WTC11 (cell line): ENCODE results near the gene STON2. TPM values are rescaled to one million over a fixed set of nuclear protein-coding genes. Genes with fewer than 3 reads are reported as not detected.

ENCODE experiments used
- ATAC-seq: fragments of 200-7000 bp; cut with Tn5 transposase; 2 replicates; pipeline ENCODE4 v1.10.0; 2021; ENCODE audit warnings: mild to moderate bottlenecking, moderate library complexity
- CTCF ChIA-PET: fragments of 300-600 bp; sonication (Branson Sonifier 250); formaldehyde crosslinking; loops from one replicate; lab custom pipeline; 2021; ENCODE audit warnings: antibody characterized with exemption; lab: Charles Lee
- POLR2A ChIA-PET: fragments of 350-600 bp; sonication (Branson Sonifier 250); formaldehyde crosslinking; loops from one replicate; lab custom pipeline; 2021; ENCODE audit warnings: antibody characterized with exemption; lab: Charles Lee
- DNase-seq: peaks from one replicate; pipeline ENCODE4 v3.0.0; 2021; ENCODE audit warnings: low spot score
- H3K27ac Mint-ChIP-seq: 2 replicates; pipeline ENCODE4 v1.8.0; 2021; ENCODE audit warnings: mixed read lengths
- H3K27me3 Mint-ChIP-seq: 2 replicates; pipeline ENCODE4 v1.8.0; 2021; ENCODE audit warnings: low read depth, mild to moderate bottlenecking, moderate library complexity, mixed read lengths
- H3K36me3 Mint-ChIP-seq: 2 replicates; pipeline ENCODE4 v1.8.0; 2021; ENCODE audit warnings: mixed read lengths
- H3K4me1 Mint-ChIP-seq: 2 replicates; pipeline ENCODE4 v1.8.0; 2022; ENCODE audit warnings: mixed read lengths
- H3K4me3 Mint-ChIP-seq: 2 replicates; pipeline ENCODE4 v1.8.0; 2021; ENCODE audit warnings: mild to moderate bottlenecking, moderate library complexity, mixed read lengths
- H3K9me3 Mint-ChIP-seq: 2 replicates; pipeline ENCODE4 v1.8.0; 2021; ENCODE audit warnings: mixed read lengths
- CBFB ChIP-seq: sonication (generic); formaldehyde crosslinking; IDR thresholded peaks from 2 replicates; pipeline ENCODE4 v1.8.1; 2022; ENCODE audit warnings: mild to moderate bottlenecking, low read depth, missing genetic modification reagents
- CREB1 ChIP-seq: sonication (generic); formaldehyde crosslinking; IDR thresholded peaks from 2 replicates; pipeline ENCODE4 v1.8.0; 2023; ENCODE audit warnings: mild to moderate bottlenecking, missing genetic modification reagents
- ETV6 ChIP-seq: sonication (generic); formaldehyde crosslinking; IDR thresholded peaks from 2 replicates; pipeline ENCODE4 v1.8.1; 2022; ENCODE audit warnings: mild to moderate bottlenecking, missing genetic modification reagents
- GRHL2 ChIP-seq: fragments of 250-450 bp; sonication (Bioruptor Pico); IDR thresholded peaks from 2 replicates; pipeline ENCODE4 v1.8.0; 2022; ENCODE audit warnings: mild to moderate bottlenecking, moderate library complexity; ENCODE audit not compliant: insufficient replicate concordance, severe bottlenecking
- GTF2I ChIP-seq: fragments of 250-450 bp; sonication (Bioruptor Pico); conservative IDR thresholded peaks from 2 replicates; pipeline ENCODE4 v1.4.0; 2021; ENCODE audit warnings: mild to moderate bottlenecking
- IRF2 ChIP-seq: sonication (generic); formaldehyde crosslinking; IDR thresholded peaks from 2 replicates; pipeline ENCODE4 v1.8.0; 2022; ENCODE audit warnings: low read depth, missing genetic modification reagents, borderline replicate concordance
- JAZF1 ChIP-seq: fragments of 250-450 bp; sonication (Bioruptor Pico); IDR thresholded peaks from 2 replicates; pipeline ENCODE4 v1.9.0; 2021; ENCODE audit warnings: moderate library complexity, mild to moderate bottlenecking, inconsistent platforms
- JUN ChIP-seq: sonication (generic); formaldehyde crosslinking; IDR thresholded peaks from 2 replicates; pipeline ENCODE4 v1.8.0; 2023; ENCODE audit warnings: mild to moderate bottlenecking, missing genetic modification reagents
- NFYB ChIP-seq: sonication (generic); formaldehyde crosslinking; conservative IDR thresholded peaks from 2 replicates; pipeline ENCODE4 v1.8.0; 2022; ENCODE audit warnings: low read depth, missing genetic modification reagents
- SOX15 ChIP-seq: fragments of 250-450 bp; sonication (Bioruptor Pico); IDR thresholded peaks from 2 replicates; pipeline ENCODE4 v1.9.0; 2021; ENCODE audit warnings: mild to moderate bottlenecking
- TCF7 ChIP-seq: sonication (generic); formaldehyde crosslinking; IDR thresholded peaks from 2 replicates; pipeline ENCODE4 v1.8.0; 2022; ENCODE audit warnings: mild to moderate bottlenecking, low read depth, missing genetic modification reagents, moderate library complexity
- TEAD4 ChIP-seq: sonication (generic); formaldehyde crosslinking; IDR thresholded peaks from 2 replicates; pipeline ENCODE4 v1.8.0; 2022; ENCODE audit warnings: mild to moderate bottlenecking, missing genetic modification reagents
- ZNF219 ChIP-seq: sonication (generic); formaldehyde crosslinking; IDR thresholded peaks from 2 replicates; pipeline ENCODE4 v1.8.0; 2023; ENCODE audit warnings: missing genetic modification reagents, mild to moderate bottlenecking, borderline replicate concordance
- ZNF416 ChIP-seq: fragments of 250-450 bp; sonication (Bioruptor Pico); IDR thresholded peaks from 2 replicates; pipeline ENCODE4 v1.9.0; 2021; ENCODE audit warnings: mild to moderate bottlenecking, inconsistent platforms
- ZNF423 ChIP-seq: fragments of 250-450 bp; sonication (Bioruptor Pico); IDR thresholded peaks from 2 replicates; pipeline ENCODE4 v2.1.2; 2022; ENCODE audit warnings: mild to moderate bottlenecking, moderate library complexity
- total RNA-seq: library from RNA; stranded (reverse); gene quantifications from 3 replicates; pipeline ENCODE4 v1.2.3, GENCODE V29; 2021
- TF ChIP-seq, protein P1 (sequence below): sonication (generic); formaldehyde crosslinking; IDR thresholded peaks from 2 replicates; pipeline ENCODE4 v1.8.0; 2023; ENCODE audit warnings: missing genetic modification reagents, mild to moderate bottlenecking, borderline replicate concordance
- TF ChIP-seq, protein P2 (sequence below): sonication (generic); formaldehyde crosslinking; IDR thresholded peaks from 2 replicates; pipeline ENCODE4 v1.8.1; 2023; ENCODE audit warnings: mild to moderate bottlenecking, missing genetic modification reagents
- TF ChIP-seq, protein P3 (sequence below): sonication (generic); formaldehyde crosslinking; IDR thresholded peaks from 2 replicates; pipeline ENCODE4 v1.8.1; 2023; ENCODE audit warnings: mild to moderate bottlenecking, missing genetic modification reagents, moderate library complexity
- TF ChIP-seq, protein P4 (sequence below): sonication (generic); formaldehyde crosslinking; conservative IDR thresholded peaks from 2 replicates; pipeline ENCODE4 v1.8.1; 2023; ENCODE audit warnings: mild to moderate bottlenecking, low read depth, missing genetic modification reagents, moderate library complexity
- TF ChIP-seq, protein P5 (sequence below): fragments of 250-450 bp; sonication (Bioruptor Pico); IDR thresholded peaks from 2 replicates; pipeline ENCODE4 v2.1.2; 2022; ENCODE audit warnings: mild to moderate bottlenecking, moderate library complexity
- TF ChIP-seq, protein P6 (sequence below): fragments of 250-450 bp; sonication (Bioruptor Pico); IDR thresholded peaks from 2 replicates; pipeline ENCODE4 v1.9.0; 2021; ENCODE audit warnings: mild to moderate bottlenecking, borderline replicate concordance

The STON2 gene
- total RNA-seq, 1 experiment from 2014 or later = 69.2 TPM

DNA sequence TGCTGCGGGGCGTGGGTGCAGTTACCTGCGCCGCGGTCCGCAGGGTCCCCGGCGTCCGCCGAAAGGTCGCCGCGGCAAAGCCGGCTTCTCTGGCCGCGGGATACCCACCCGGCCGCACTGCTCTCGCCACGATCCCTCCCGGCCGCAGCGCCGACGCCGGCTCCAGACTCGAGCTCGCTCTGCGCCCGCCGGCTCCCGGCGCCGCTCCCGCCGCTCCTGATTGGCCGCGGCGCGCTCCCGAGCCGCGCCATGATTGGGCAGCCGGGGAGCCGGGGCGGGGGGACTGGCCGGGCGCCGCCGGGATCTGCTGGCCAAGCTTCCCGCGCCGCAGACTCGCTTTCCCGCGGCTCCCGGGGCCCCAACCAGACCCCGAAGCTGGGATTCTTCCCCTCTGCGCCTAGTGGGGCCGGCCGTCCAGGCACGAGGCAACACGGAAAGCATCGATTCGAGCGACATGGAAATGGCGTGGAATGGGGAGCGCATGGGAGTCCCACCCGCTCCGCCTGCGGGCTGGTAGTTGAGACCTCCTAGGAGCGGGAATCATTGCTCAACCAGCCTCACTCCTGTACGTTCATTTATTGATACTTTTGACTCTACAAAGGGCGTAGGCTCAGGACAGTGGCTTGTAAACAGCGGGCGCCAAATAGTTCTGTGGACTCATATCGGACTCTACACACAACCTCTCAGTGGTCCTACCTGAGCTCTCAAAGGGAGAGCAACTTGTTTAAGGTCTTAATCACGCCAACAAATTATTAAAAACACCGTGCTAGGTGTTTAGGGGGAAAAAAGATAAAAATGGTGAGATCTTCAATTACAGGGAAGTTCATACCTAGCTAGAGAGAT is 36.4 kb upstream of the STON2 start:
- DNase-seq (peak; percentile 84), ATAC-seq (peak; percentile 90)
- H3K27me3 Mint-ChIP-seq = peaks cover 31% of the 10 kb centered on the region
- no peak overlapping the region for H3K27ac Mint-ChIP-seq
- no peaks in the 10 kb centered on the region for H3K9me3 Mint-ChIP-seq
- POLR2A ChIA-PET = interaction anchor here (0.5 to 2.6 kb wide), 9 partner anchors 9 to 217 kb away, joined by 3 to 18 read pairs (median 3); partner anchors contain the start of gene GTF2A1
- peaks cover 44% of the 10 kb centered on the region for H3K4me1 Mint-ChIP-seq
- H3K36me3 Mint-ChIP-seq = no peaks in the 10 kb centered on the region
- CTCF ChIA-PET = interaction anchor here (0.6 to 6.6 kb wide), 9 partner anchors 13 to 342 kb away, joined by 3 to 43 read pairs (median 4); no protein-coding TSS in a partner anchor
- peak overlapping the region; percentile 81 for H3K4me3 Mint-ChIP-seq
- no peak for TF ChIP-seq IRF2 (CRISPR knock-in tag)
- TF ChIP-seq, protein P1, sequence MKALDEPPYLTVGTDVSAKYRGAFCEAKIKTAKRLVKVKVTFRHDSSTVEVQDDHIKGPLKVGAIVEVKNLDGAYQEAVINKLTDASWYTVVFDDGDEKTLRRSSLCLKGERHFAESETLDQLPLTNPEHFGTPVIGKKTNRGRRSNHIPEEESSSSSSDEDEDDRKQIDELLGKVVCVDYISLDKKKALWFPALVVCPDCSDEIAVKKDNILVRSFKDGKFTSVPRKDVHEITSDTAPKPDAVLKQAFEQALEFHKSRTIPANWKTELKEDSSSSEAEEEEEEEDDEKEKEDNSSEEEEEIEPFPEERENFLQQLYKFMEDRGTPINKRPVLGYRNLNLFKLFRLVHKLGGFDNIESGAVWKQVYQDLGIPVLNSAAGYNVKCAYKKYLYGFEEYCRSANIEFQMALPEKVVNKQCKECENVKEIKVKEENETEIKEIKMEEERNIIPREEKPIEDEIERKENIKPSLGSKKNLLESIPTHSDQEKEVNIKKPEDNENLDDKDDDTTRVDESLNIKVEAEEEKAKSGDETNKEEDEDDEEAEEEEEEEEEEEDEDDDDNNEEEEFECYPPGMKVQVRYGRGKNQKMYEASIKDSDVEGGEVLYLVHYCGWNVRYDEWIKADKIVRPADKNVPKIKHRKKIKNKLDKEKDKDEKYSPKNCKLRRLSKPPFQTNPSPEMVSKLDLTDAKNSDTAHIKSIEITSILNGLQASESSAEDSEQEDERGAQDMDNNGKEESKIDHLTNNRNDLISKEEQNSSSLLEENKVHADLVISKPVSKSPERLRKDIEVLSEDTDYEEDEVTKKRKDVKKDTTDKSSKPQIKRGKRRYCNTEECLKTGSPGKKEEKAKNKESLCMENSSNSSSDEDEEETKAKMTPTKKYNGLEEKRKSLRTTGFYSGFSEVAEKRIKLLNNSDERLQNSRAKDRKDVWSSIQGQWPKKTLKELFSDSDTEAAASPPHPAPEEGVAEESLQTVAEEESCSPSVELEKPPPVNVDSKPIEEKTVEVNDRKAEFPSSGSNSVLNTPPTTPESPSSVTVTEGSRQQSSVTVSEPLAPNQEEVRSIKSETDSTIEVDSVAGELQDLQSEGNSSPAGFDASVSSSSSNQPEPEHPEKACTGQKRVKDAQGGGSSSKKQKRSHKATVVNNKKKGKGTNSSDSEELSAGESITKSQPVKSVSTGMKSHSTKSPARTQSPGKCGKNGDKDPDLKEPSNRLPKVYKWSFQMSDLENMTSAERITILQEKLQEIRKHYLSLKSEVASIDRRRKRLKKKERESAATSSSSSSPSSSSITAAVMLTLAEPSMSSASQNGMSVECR (CRISPR knock-in tag) = 0 out of 2 replicates have a peak, but pooled peaks have one; percentile 34
- no peak for TF ChIP-seq ZNF219
- TF ChIP-seq TCF7 = 0 out of 2 replicates have a peak, but pooled peaks have one; percentile 31
- TF ChIP-seq GRHL2 (CRISPR knock-in tag) = no peak
- peak; percentile 72; the same call in 1 of the 2 replicates for TF ChIP-seq ZNF423 (CRISPR knock-in tag)
- TF ChIP-seq, protein P2, sequence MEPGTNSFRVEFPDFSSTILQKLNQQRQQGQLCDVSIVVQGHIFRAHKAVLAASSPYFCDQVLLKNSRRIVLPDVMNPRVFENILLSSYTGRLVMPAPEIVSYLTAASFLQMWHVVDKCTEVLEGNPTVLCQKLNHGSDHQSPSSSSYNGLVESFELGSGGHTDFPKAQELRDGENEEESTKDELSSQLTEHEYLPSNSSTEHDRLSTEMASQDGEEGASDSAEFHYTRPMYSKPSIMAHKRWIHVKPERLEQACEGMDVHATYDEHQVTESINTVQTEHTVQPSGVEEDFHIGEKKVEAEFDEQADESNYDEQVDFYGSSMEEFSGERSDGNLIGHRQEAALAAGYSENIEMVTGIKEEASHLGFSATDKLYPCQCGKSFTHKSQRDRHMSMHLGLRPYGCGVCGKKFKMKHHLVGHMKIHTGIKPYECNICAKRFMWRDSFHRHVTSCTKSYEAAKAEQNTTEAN (CRISPR knock-in tag) = no peak; the same call in 1 of the 2 replicates
- TF ChIP-seq CBFB (CRISPR knock-in tag) = no peak
- TF ChIP-seq NFYB = peak; percentile 84
- no peak for TF ChIP-seq JUN (CRISPR knock-in tag)
- TF ChIP-seq, protein P3, sequence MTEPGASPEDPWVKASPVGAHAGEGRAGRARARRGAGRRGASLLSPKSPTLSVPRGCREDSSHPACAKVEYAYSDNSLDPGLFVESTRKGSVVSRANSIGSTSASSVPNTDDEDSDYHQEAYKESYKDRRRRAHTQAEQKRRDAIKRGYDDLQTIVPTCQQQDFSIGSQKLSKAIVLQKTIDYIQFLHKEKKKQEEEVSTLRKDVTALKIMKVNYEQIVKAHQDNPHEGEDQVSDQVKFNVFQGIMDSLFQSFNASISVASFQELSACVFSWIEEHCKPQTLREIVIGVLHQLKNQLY = no peak
- no peak for TF ChIP-seq SOX15 (CRISPR knock-in tag)
- TF ChIP-seq, protein P4, sequence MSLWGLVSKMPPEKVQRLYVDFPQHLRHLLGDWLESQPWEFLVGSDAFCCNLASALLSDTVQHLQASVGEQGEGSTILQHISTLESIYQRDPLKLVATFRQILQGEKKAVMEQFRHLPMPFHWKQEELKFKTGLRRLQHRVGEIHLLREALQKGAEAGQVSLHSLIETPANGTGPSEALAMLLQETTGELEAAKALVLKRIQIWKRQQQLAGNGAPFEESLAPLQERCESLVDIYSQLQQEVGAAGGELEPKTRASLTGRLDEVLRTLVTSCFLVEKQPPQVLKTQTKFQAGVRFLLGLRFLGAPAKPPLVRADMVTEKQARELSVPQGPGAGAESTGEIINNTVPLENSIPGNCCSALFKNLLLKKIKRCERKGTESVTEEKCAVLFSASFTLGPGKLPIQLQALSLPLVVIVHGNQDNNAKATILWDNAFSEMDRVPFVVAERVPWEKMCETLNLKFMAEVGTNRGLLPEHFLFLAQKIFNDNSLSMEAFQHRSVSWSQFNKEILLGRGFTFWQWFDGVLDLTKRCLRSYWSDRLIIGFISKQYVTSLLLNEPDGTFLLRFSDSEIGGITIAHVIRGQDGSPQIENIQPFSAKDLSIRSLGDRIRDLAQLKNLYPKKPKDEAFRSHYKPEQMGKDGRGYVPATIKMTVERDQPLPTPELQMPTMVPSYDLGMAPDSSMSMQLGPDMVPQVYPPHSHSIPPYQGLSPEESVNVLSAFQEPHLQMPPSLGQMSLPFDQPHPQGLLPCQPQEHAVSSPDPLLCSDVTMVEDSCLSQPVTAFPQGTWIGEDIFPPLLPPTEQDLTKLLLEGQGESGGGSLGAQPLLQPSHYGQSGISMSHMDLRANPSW = no peak
- no peak for TF ChIP-seq ZNF416 (CRISPR knock-in tag)
- no peak for TF ChIP-seq CREB1 (CRISPR knock-in tag)
- TF ChIP-seq GTF2I = no peak
- no peak for TF ChIP-seq JAZF1
- TF ChIP-seq ETV6 (CRISPR knock-in tag) = 0 out of 2 replicates have a peak, but pooled peaks have one; percentile 20
- TF ChIP-seq, protein P5, sequence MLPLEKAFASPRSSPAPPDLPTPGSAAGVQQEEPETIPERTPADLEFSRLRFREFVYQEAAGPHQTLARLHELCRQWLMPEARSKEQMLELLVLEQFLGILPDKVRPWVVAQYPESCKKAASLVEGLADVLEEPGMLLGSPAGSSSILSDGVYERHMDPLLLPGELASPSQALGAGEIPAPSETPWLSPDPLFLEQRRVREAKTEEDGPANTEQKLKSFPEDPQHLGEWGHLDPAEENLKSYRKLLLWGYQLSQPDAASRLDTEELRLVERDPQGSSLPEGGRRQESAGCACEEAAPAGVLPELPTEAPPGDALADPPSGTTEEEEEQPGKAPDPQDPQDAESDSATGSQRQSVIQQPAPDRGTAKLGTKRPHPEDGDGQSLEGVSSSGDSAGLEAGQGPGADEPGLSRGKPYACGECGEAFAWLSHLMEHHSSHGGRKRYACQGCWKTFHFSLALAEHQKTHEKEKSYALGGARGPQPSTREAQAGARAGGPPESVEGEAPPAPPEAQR (CRISPR knock-in tag) = no peak
- no peak for TF ChIP-seq TEAD4 (CRISPR knock-in tag)
- TF ChIP-seq, protein P6, sequence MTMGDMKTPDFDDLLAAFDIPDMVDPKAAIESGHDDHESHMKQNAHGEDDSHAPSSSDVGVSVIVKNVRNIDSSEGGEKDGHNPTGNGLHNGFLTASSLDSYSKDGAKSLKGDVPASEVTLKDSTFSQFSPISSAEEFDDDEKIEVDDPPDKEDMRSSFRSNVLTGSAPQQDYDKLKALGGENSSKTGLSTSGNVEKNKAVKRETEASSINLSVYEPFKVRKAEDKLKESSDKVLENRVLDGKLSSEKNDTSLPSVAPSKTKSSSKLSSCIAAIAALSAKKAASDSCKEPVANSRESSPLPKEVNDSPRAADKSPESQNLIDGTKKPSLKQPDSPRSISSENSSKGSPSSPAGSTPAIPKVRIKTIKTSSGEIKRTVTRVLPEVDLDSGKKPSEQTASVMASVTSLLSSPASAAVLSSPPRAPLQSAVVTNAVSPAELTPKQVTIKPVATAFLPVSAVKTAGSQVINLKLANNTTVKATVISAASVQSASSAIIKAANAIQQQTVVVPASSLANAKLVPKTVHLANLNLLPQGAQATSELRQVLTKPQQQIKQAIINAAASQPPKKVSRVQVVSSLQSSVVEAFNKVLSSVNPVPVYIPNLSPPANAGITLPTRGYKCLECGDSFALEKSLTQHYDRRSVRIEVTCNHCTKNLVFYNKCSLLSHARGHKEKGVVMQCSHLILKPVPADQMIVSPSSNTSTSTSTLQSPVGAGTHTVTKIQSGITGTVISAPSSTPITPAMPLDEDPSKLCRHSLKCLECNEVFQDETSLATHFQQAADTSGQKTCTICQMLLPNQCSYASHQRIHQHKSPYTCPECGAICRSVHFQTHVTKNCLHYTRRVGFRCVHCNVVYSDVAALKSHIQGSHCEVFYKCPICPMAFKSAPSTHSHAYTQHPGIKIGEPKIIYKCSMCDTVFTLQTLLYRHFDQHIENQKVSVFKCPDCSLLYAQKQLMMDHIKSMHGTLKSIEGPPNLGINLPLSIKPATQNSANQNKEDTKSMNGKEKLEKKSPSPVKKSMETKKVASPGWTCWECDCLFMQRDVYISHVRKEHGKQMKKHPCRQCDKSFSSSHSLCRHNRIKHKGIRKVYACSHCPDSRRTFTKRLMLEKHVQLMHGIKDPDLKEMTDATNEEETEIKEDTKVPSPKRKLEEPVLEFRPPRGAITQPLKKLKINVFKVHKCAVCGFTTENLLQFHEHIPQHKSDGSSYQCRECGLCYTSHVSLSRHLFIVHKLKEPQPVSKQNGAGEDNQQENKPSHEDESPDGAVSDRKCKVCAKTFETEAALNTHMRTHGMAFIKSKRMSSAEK (CRISPR knock-in tag) = no peak
